Measurements from ENCODE around the gene STN1.
"Not testable (repeated sequence)": the region's sequence is repeated elsewhere in the genome, so short reads cannot be mapped to it uniquely, and the experiment has no call there.

Gene STN1

DNA sequence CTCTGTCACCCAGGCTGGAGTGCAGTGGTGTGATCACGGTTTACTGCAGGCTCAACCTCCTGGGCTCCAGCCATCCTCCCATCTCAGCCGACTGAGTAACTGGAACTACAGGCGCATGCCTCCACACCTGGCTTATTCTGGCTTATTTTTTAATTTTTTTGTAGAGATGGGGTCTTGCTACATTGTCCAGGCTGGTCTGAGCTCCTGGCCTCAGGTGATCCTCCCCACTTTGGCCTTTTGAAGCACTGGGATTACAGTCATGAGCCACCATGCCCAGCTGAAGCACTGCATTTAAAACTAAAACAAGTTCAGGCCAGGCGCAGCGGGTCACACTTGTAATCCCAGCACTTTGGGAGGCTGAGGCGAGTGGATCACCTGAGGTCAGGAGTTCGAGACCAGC is 70.6 kb downstream of the STN1 start:
- TF ChIP-seq, protein P1, sequence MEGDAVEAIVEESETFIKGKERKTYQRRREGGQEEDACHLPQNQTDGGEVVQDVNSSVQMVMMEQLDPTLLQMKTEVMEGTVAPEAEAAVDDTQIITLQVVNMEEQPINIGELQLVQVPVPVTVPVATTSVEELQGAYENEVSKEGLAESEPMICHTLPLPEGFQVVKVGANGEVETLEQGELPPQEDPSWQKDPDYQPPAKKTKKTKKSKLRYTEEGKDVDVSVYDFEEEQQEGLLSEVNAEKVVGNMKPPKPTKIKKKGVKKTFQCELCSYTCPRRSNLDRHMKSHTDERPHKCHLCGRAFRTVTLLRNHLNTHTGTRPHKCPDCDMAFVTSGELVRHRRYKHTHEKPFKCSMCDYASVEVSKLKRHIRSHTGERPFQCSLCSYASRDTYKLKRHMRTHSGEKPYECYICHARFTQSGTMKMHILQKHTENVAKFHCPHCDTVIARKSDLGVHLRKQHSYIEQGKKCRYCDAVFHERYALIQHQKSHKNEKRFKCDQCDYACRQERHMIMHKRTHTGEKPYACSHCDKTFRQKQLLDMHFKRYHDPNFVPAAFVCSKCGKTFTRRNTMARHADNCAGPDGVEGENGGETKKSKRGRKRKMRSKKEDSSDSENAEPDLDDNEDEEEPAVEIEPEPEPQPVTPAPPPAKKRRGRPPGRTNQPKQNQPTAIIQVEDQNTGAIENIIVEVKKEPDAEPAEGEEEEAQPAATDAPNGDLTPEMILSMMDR (IDR thresholded peaks at IDR 0.05; ENCODE audit: control insufficient read depth, insufficient read depth, low read depth, low read length, missing control alignments) = no peak
- no peak overlapping the region for H3K4me3 ChIP-seq (ENCODE audit: control insufficient read depth, low read depth, low read length)
- DNase-seq (ENCODE audit: low read depth) = no peak

- H3K4me3 ChIP-seq (ENCODE audit: control insufficient read depth, low read depth, low read length) = no peak overlapping the region
- TF ChIP-seq, protein P1 (IDR thresholded peaks at IDR 0.05; ENCODE audit: control insufficient read depth, insufficient read depth, low read depth, low read length, missing control alignments) = no peak
- DNase-seq (ENCODE audit: low read depth) = no peak
These were observed 72.0 kb downstream of the STN1 start for GRCh38 chr10:103845972-103846371.

GRCh38 chr10:103845346-103845745 is 72.6 kb downstream of the STN1 start:
- DNase-seq (ENCODE audit: low read depth) = not testable (repeated sequence)

DNA sequence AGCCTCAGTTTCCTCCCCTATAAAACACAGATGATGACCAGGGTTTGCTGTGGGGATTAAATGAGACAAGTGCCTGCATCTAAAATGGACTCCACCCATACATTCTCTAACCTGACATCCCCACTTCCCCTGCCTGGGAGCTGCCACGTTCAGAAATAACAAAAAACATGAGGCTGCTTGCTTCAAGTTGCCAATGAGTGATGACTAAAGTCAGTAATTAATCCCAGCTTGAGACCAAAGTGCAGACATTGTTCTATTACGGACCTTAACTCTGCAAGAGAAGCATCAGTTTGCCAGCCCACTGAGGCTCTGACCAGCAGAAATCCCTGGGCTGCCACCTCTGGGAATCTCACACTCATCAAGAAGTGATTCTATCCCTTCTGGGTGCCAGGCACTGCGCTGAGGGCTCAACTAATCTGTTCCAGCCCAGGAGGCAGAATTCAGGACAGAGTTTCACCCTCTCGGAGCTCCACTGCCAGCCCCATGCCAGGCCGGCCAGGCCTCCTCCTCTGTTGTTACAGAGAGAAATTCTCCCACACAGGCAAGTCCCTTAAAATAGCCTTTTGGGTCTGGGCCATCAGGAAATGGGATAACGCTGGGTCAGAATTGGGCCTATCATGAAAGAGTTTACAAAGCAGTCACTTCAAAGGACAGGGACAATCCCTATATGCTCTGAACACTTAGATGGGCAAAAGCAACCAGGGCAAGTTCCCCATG is 74.0 kb downstream of the STN1 start:
- H3K4me3 ChIP-seq (ENCODE audit: control insufficient read depth, low read depth, low read length) = no peak overlapping the region
- DNase-seq (ENCODE audit: low read depth) = no peak
- TF ChIP-seq, protein P1 (IDR thresholded peaks at IDR 0.05; ENCODE audit: control insufficient read depth, insufficient read depth, low read depth, low read length, missing control alignments) = no peak

More at GRCh38 chr10:103845346-103845745, 72.6 kb downstream of the STN1 start:
- not testable (repeated sequence) for H3K4me3 ChIP-seq (ENCODE audit: control insufficient read depth, low read depth, low read length)

DNA sequence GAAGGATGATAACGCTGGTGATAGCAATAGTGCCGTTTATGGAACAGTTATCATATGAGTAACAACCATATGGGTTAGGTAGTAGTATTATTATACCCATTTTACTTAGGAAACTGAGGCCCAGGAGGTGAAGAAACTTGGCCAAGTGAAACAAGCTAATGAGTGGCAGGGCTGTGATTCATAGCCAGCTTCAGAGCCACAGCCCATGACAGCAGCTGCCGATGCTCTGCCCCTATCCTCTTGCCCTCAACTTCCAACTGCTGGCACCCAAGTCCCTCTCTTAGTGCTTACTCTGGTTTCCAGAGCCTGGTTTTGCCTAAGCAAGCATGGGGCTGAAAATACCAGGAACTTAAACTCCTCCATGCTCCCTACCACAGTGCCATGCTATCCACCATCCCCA is 74.9 kb downstream of the STN1 start:
- TF ChIP-seq, protein P1 (IDR thresholded peaks at IDR 0.05; ENCODE audit: control insufficient read depth, insufficient read depth, low read depth, low read length, missing control alignments) = no peak
- DNase-seq (ENCODE audit: low read depth) = no peak

GRCh38 chr10:103842605-103843004 is 75.4 kb downstream of the STN1 start:
- TF ChIP-seq, protein P1 (IDR thresholded peaks at IDR 0.05; ENCODE audit: control insufficient read depth, insufficient read depth, low read depth, low read length, missing control alignments) = no peak
- DNase-seq (ENCODE audit: low read depth) = no peak
- no peak overlapping the region for H3K4me3 ChIP-seq (ENCODE audit: control insufficient read depth, low read depth, low read length)

More for the DNA sequence above, 74.9 kb downstream of the STN1 start:
- no peak overlapping the region for H3K4me3 ChIP-seq (ENCODE audit: control insufficient read depth, low read depth, low read length)

DNA sequence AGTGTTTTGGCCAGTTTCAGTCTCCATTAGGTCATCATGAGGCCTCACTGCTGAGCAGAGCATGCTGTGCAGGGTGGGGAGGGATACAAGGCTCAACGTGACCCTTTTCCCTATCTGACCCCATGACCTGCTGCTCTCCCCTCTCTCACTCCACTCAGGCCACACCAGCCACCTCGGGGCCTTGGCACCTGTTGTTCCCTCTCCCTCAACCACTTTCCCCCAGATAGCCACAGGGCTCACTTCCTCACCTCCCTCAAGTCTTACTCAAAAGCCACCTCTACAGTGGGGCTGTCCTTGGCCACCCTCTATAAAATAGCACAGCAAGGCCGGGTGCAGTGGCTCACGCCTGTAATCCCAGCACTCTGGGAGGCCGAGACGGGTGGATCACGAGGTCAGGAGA is 76.5 kb downstream of the STN1 start:
- H3K4me3 ChIP-seq (ENCODE audit: control insufficient read depth, low read depth, low read length) = no peak overlapping the region
- no peak for DNase-seq (ENCODE audit: low read depth)
- TF ChIP-seq, protein P1 (IDR thresholded peaks at IDR 0.05; ENCODE audit: control insufficient read depth, insufficient read depth, low read depth, low read length, missing control alignments) = no peak
